Muscle of arm (tissue), 12 donors: ENCODE data around the gene HTR1A. TPM values are rescaled to one million over a fixed set of nuclear protein-coding genes. Genes with fewer than 3 reads are reported as not detected.

Experiments used
- polyA plus RNA-seq, 12 donors: library from polyadenylated mRNA; unstranded; fragments of 120-200 nt; gene quantifications; one replicate each; pipeline ENCODE4 v1.2.1, GENCODE V29; 2013; ENCODE audit not compliant: insufficient read length in 12 of 12

HTR1A gene
- polyA plus RNA-seq, 12 donors, result not detected

Other genes with a start within 250 kb of the HTR1A start
- gene RNF180, start 203.4 kb upstream of the HTR1A start, polyA plus RNA-seq, result 1 to 10 TPM in 10 of 12 donors, under 1 TPM in 1, not detected in 1; 0.91 to 3.7 (median 1.8) TPM